DOHH2 (cell line): ENCODE results near the gene CMSS1.

Source experiments
- H3F3A ChIP-seq: fragments of 200-600 bp; sonication (generic), shearing (Covaris generic); 2 replicates; pipeline ENCODE4 v1.6.0; 2016; ENCODE audit warnings: antibody characterized with exemption, mild to moderate bottlenecking; ENCODE audit not compliant: control insufficient read depth, insufficient read depth
- H3K27ac ChIP-seq: fragments of 200-600 bp; sonication (generic); 2 replicates; pipeline ENCODE4 v1.5.1; 2014; ENCODE audit warnings: low read depth, mild to moderate bottlenecking, low read length, moderate library complexity
- H3K27me3 ChIP-seq: fragments of 200-600 bp; sonication (generic); 2 replicates; pipeline ENCODE4 v1.6.1; 2014; ENCODE audit warnings: mild to moderate bottlenecking, low read length, mixed read lengths; ENCODE audit not compliant: control insufficient read depth
- H3K36me3 ChIP-seq: fragments of 200-600 bp; sonication (generic); 2 replicates; pipeline ENCODE4 v1.6.1; 2014; ENCODE audit warnings: mild to moderate bottlenecking, low read length, moderate library complexity, mixed read lengths; ENCODE audit not compliant: control insufficient read depth
- H3K4me1 ChIP-seq: fragments of 200-600 bp; sonication (generic); 2 replicates; pipeline ENCODE4 v1.6.1; 2014; ENCODE audit warnings: mild to moderate bottlenecking, low read length, mixed read lengths; ENCODE audit not compliant: control insufficient read depth
- H3K4me2 ChIP-seq: fragments of 200-600 bp; sonication (generic); 2 replicates; pipeline ENCODE4 v1.6.0; 2014; ENCODE audit warnings: mild to moderate bottlenecking, low read length, moderate library complexity
- H3K4me3 ChIP-seq: fragments of 200-600 bp; sonication (generic); 2 replicates; pipeline ENCODE4 v1.5.1; 2014; ENCODE audit warnings: mild to moderate bottlenecking, low read length, mixed read lengths
- H3K79me2 ChIP-seq: fragments of 200-600 bp; sonication (generic); 2 replicates; pipeline ENCODE4 v1.6.1; 2014; ENCODE audit warnings: mild to moderate bottlenecking, low read length, mixed read lengths; ENCODE audit not compliant: control insufficient read depth
- H3K9me2 ChIP-seq: fragments of 200-600 bp; sonication (generic); replicated peaks from 2 replicates; pipeline ENCODE4 v1.6.1; 2014; ENCODE audit warnings: mild to moderate bottlenecking, low read length, mixed read lengths; ENCODE audit not compliant: control insufficient read depth
- H3K9me3 ChIP-seq: fragments of 200-600 bp; sonication (generic); 2 replicates; pipeline ENCODE4 v1.6.1; 2014; ENCODE audit warnings: antibody characterized with exemption, low read length, mixed read lengths; ENCODE audit not compliant: control insufficient read depth, insufficient read depth
- H4K20me1 ChIP-seq: fragments of 200-600 bp; sonication (generic); 2 replicates; pipeline ENCODE4 v1.6.0; 2014; ENCODE audit warnings: low read depth, mild to moderate bottlenecking, antibody characterized with exemption, low read length, moderate library complexity; ENCODE audit not compliant: control insufficient read depth, insufficient read depth
- EZH2phosphoT487 ChIP-seq: fragments of 200-600 bp; sonication (generic); IDR thresholded peaks from 2 replicates; pipeline ENCODE4 v1.6.1; 2017; ENCODE audit warnings: borderline replicate concordance, mild to moderate bottlenecking, antibody characterized with exemption, low read length, moderate library complexity, mixed read lengths
- TF ChIP-seq, protein P1 (sequence below): fragments of 200-600 bp; sonication (generic); IDR thresholded peaks from one replicate; pipeline ENCODE4 v1.5.1; 2014; ENCODE audit warnings: antibody characterized with exemption, mild to moderate bottlenecking, low read depth, low read length; ENCODE audit not compliant: poor library complexity, severe bottlenecking

The CMSS1 gene

GRCh38 chr3:99928771-99929744, 111.4 kb downstream of the CMSS1 start:
- Histone ChIP-seq H4K20me1 (no peaks in the 10 kb centered on the region), H3K36me3 (peaks cover 3% of the 10 kb centered on the region; the same call in 1 of the 2 replicates), H3K9me2 (no peaks in the 10 kb centered on the region), H3K27me3 (no peaks in the 10 kb centered on the region), H3F3A (no peaks in the 10 kb centered on the region), H3K4me3 (no peak overlapping the region), H3K27ac (no peak overlapping the region), H3K4me2 (no peak overlapping the region), H3K79me2 (peaks cover under 1% of the 10 kb centered on the region; the same call in 1 of the 2 replicates), H3K4me1 (no peaks in the 10 kb centered on the region), H3K9me3 (no peaks in the 10 kb centered on the region)
- TF ChIP-seq EZH2phosphoT487 = no peak
- TF ChIP-seq, protein P1, sequence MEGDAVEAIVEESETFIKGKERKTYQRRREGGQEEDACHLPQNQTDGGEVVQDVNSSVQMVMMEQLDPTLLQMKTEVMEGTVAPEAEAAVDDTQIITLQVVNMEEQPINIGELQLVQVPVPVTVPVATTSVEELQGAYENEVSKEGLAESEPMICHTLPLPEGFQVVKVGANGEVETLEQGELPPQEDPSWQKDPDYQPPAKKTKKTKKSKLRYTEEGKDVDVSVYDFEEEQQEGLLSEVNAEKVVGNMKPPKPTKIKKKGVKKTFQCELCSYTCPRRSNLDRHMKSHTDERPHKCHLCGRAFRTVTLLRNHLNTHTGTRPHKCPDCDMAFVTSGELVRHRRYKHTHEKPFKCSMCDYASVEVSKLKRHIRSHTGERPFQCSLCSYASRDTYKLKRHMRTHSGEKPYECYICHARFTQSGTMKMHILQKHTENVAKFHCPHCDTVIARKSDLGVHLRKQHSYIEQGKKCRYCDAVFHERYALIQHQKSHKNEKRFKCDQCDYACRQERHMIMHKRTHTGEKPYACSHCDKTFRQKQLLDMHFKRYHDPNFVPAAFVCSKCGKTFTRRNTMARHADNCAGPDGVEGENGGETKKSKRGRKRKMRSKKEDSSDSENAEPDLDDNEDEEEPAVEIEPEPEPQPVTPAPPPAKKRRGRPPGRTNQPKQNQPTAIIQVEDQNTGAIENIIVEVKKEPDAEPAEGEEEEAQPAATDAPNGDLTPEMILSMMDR = no peak

DNA sequence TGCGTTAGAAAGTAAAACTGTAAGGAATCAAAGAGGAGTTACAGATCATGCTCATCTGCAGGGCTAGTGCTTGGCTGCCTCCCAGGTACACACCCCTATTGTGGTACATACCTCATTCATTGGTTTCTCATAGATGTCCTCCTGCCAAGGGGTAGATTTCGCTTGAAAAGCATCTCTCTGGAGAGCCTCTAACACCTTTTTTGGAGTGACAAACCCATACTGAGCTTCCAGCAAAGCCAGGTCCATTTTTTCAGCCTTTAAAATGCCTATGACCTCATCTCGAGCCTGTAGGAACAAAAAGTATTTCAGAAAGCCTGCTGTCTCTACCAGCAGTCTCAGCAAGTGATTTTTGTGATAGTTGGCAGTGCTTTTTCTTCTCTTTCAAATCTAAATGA, 112.1 kb downstream of the CMSS1 start:
- H4K20me1 ChIP-seq = no peaks in the 10 kb centered on the region
- no peaks in the 10 kb centered on the region for H3K4me1 ChIP-seq
- H3K4me2 ChIP-seq = no peak overlapping the region
- no peaks in the 10 kb centered on the region for H3K9me3 ChIP-seq
- no peaks in the 10 kb centered on the region for H3K9me2 ChIP-seq
- no peak overlapping the region for H3K27ac ChIP-seq
- H3K79me2 ChIP-seq = no peaks in the 10 kb centered on the region; the same call in 1 of the 2 replicates
- H3K36me3 ChIP-seq = peaks cover 3% of the 10 kb centered on the region; the same call in 1 of the 2 replicates
- no peak for TF ChIP-seq EZH2phosphoT487
- TF ChIP-seq, protein P1 = no peak
- H3F3A ChIP-seq = no peaks in the 10 kb centered on the region
- H3K4me3 ChIP-seq = no peak overlapping the region
- no peaks in the 10 kb centered on the region for H3K27me3 ChIP-seq

- Histone ChIP-seq H3K79me2 (no peaks in the 10 kb centered on the region; the same call in 1 of the 2 replicates), H4K20me1 (no peaks in the 10 kb centered on the region), H3K9me3 (no peaks in the 10 kb centered on the region), H3K4me2 (no peak overlapping the region), H3K4me3 (no peak overlapping the region), H3K27me3 (no peaks in the 10 kb centered on the region), H3K36me3 (peaks cover 3% of the 10 kb centered on the region; the same call in 1 of the 2 replicates), H3K9me2 (no peaks in the 10 kb centered on the region), H3K4me1 (no peaks in the 10 kb centered on the region), H3F3A (no peaks in the 10 kb centered on the region), H3K27ac (no peak overlapping the region)
- TF ChIP-seq, protein P1 = no peak
- no peak for TF ChIP-seq EZH2phosphoT487
These were observed 113.4 kb downstream of the CMSS1 start for GRCh38 chr3:99931059-99931458.
